ENCODE measurements around the gene KAT6B. TPM values are rescaled to one million over a fixed set of nuclear protein-coding genes. Genes with fewer than 3 reads are reported as not detected.

Gene KAT6B
- total RNA-seq, 2 experiments from 2014 or later: 70.3 to 74.2 TPM

GRCh38 chr10:74880041-74880440 lies 53.6 kb downstream of the KAT6B start:
- no peak for TF ChIP-seq CTCF (IDR thresholded peaks at IDR 0.05)
- intact Hi-C loops (cut with DNase I, micrococcal nuclease): no loop called here
- ChIA-PET POLR2A (no interaction called here), CTCF (no interaction called here)
- no peaks in the 10 kb centered on the region for H3K36me3 ChIP-seq (ENCODE audit: insufficient read depth, low read length)
- peaks cover 8% of the 10 kb centered on the region for H3K4me1 ChIP-seq (ENCODE audit: insufficient read depth, low read length)
- no peaks in the 10 kb centered on the region for H3K9me3 ChIP-seq (ENCODE audit: control insufficient read depth in 1 of 2, insufficient read depth in 1 of 2, low read length in 2 of 2)
- H3K9me3 Mint-ChIP-seq: no peaks in the 10 kb centered on the region
- DNase-seq (no peak), ATAC-seq (ENCODE audit: poor library complexity) (no peak)
- H3K4me1 Mint-ChIP-seq (ENCODE audit: low read depth): peaks cover 64% of the 10 kb centered on the region
- no peaks in the 10 kb centered on the region for H3K27me3 ChIP-seq (ENCODE audit: control insufficient read depth in 1 of 2, insufficient read depth in 2 of 2, low read length in 2 of 2)
- no peaks in the 10 kb centered on the region for H3K36me3 Mint-ChIP-seq (ENCODE audit: low read depth)
- no peak overlapping the region for H3K27ac ChIP-seq (ENCODE audit: low read depth in 1 of 2, low read length in 2 of 2)
- no peak overlapping the region for H3K4me3 Mint-ChIP-seq
- no peak overlapping the region for H3K27ac Mint-ChIP-seq
- no peaks in the 10 kb centered on the region for H3K27me3 Mint-ChIP-seq
- H3K4me3 ChIP-seq (ENCODE audit: low read length): no peak overlapping the region

- POLR2A ChIA-PET: no interaction called here
- Mint-ChIP-seq H3K9me3 (no peaks in the 10 kb centered on the region), H3K36me3 (ENCODE audit: low read depth) (no peaks in the 10 kb centered on the region), H3K4me3 (no peak overlapping the region), H3K27ac (no peak overlapping the region), H3K4me1 (ENCODE audit: low read depth) (peaks cover 60% of the 10 kb centered on the region), H3K27me3 (no peaks in the 10 kb centered on the region)
- ATAC-seq (ENCODE audit: poor library complexity) (no peak), DNase-seq (no peak)
- H3K4me1 ChIP-seq (ENCODE audit: insufficient read depth, low read length): peaks cover 8% of the 10 kb centered on the region
- no peaks in the 10 kb centered on the region for H3K27me3 ChIP-seq (ENCODE audit: control insufficient read depth in 1 of 2, insufficient read depth in 2 of 2, low read length in 2 of 2)
- no peak overlapping the region for H3K27ac ChIP-seq (ENCODE audit: low read depth in 1 of 2, low read length in 2 of 2)
- CTCF ChIA-PET: no interaction called here
- TF ChIP-seq CTCF (IDR thresholded peaks at IDR 0.05): no peak
- H3K4me3 ChIP-seq (ENCODE audit: low read length): no peak overlapping the region
- intact Hi-C loops (cut with DNase I, micrococcal nuclease): no loop called here
- H3K9me3 ChIP-seq (ENCODE audit: control insufficient read depth in 1 of 2, insufficient read depth in 1 of 2, low read length in 2 of 2): no peaks in the 10 kb centered on the region
- peaks cover under 1% of the 10 kb centered on the region for H3K36me3 ChIP-seq (ENCODE audit: insufficient read depth, low read length)
Measured at GRCh38 chr10:74881253-74881884, 55.0 kb downstream of the KAT6B start.

GRCh38 chr10:74882427-74882826 lies 56.0 kb downstream of the KAT6B start:
- Mint-ChIP-seq H3K36me3 (ENCODE audit: low read depth) (no peaks in the 10 kb centered on the region), H3K4me1 (ENCODE audit: low read depth) (peaks cover 64% of the 10 kb centered on the region), H3K27me3 (no peaks in the 10 kb centered on the region), H3K9me3 (no peaks in the 10 kb centered on the region), H3K4me3 (no peak overlapping the region), H3K27ac (no peak overlapping the region)
- peaks cover 2% of the 10 kb centered on the region for H3K36me3 ChIP-seq (ENCODE audit: insufficient read depth, low read length)
- no peaks in the 10 kb centered on the region for H3K9me3 ChIP-seq (ENCODE audit: control insufficient read depth in 1 of 2, insufficient read depth in 1 of 2, low read length in 2 of 2)
- POLR2A ChIA-PET: no interaction called here
- peaks cover 15% of the 10 kb centered on the region for H3K4me1 ChIP-seq (ENCODE audit: insufficient read depth, low read length)
- intact Hi-C loops (cut with DNase I, micrococcal nuclease): no loop called here
- H3K27ac ChIP-seq (ENCODE audit: low read depth in 1 of 2, low read length in 2 of 2): no peak overlapping the region
- no peak for DNase-seq
- no peaks in the 10 kb centered on the region for H3K27me3 ChIP-seq (ENCODE audit: control insufficient read depth in 1 of 2, insufficient read depth in 2 of 2, low read length in 2 of 2)
- H3K4me3 ChIP-seq (ENCODE audit: low read length): no peak overlapping the region
- CTCF ChIA-PET: interaction anchor here (0.9 kb wide), 1 partner anchor 30 kb away, joined by 3 read pairs; no protein-coding TSS in a partner anchor
- no peak for TF ChIP-seq CTCF (IDR thresholded peaks at IDR 0.05)
- ATAC-seq (ENCODE audit: poor library complexity): no peak

Measured in CD4-positive, alpha-beta T cell (primary cell).